ENCODE results near the gene PEX26.
A peak's percentile ranks its signal among the peaks of the same experiment; 100 is the strongest.
"Not testable (repeated sequence)": the region's sequence is repeated elsewhere in the genome, so short reads cannot be mapped to it uniquely, and the experiment has no call there.

Gene PEX26

GRCh38 chr22:18121506-18121905 lies 43.7 kb downstream of the PEX26 start:
- DNase-seq, result peak; percentile 45 to 73

- peak in 1 of 2 donors; percentile 12 for DNase-seq
Measured at GRCh38 chr22:18121954-18122554, 44.3 kb downstream of the PEX26 start.

- not testable (repeated sequence) for DNase-seq
Measured at GRCh38 chr22:18123476-18124025, 45.8 kb downstream of the PEX26 start.

- no peak for DNase-seq
Measured at GRCh38 chr22:18126606-18127005, 48.8 kb downstream of the PEX26 start.

GRCh38 chr22:18130018-18130417 lies 52.2 kb downstream of the PEX26 start:
- DNase-seq, result peak; percentile 63 to 66

- no peak for DNase-seq
Measured at GRCh38 chr22:18130699-18131429, 53.1 kb downstream of the PEX26 start.

- DNase-seq, result no peak
Measured at GRCh38 chr22:18133452-18133851, 55.7 kb downstream of the PEX26 start.

GRCh38 chr22:18136563-18137320 lies 59.0 kb downstream of the PEX26 start:
- DNase-seq, result no peak

GRCh38 chr22:18141004-18141403 lies 63.2 kb downstream of the PEX26 start:
- DNase-seq, result not testable (repeated sequence)

- DNase-seq, result no peak
Measured at GRCh38 chr22:18144105-18144504, 66.3 kb downstream of the PEX26 start.

GRCh38 chr22:18145676-18146388 lies 68.0 kb downstream of the PEX26 start:
- DNase-seq, result no peak

GRCh38 chr22:18146389-18146753 lies 68.6 kb downstream of the PEX26 start:
- no peak for DNase-seq

GRCh38 chr22:18147791-18148190 lies 70.0 kb downstream of the PEX26 start:
- DNase-seq, result no peak

- DNase-seq, result peak; percentile 27 to 52
Measured at GRCh38 chr22:18148293-18148965, 70.6 kb downstream of the PEX26 start.

GRCh38 chr22:18152519-18152918 lies 74.7 kb downstream of the PEX26 start:
- DNase-seq, result no peak

- DNase-seq, result no peak
Measured at GRCh38 chr22:18154821-18155390, 77.1 kb downstream of the PEX26 start.
